ENCODE data around the gene PHB1. TPM values are rescaled to one million over a fixed set of nuclear protein-coding genes. Genes with fewer than 3 reads are reported as not detected.

PHB1 gene
- total RNA-seq, 1 donor from 2014 or later: 256 TPM

- DNase-seq (ENCODE audit: low read depth, low spot score): no peak
- Mint-ChIP-seq H3K4me1 (peaks cover 90% of the 10 kb centered on the region), H3K27me3 (ENCODE audit: low read depth) (peaks cover 55% of the 10 kb centered on the region), H3K27ac (ENCODE audit: unreplicated experiment) (peak overlapping the region; percentile 96), H3K36me3 (ENCODE audit: low read depth) (no peaks in the 10 kb centered on the region), H3K4me3 (peak overlapping the region; percentile 80), H3K9me3 (peaks cover 7% of the 10 kb centered on the region)
- TF ChIP-seq, protein P1, sequence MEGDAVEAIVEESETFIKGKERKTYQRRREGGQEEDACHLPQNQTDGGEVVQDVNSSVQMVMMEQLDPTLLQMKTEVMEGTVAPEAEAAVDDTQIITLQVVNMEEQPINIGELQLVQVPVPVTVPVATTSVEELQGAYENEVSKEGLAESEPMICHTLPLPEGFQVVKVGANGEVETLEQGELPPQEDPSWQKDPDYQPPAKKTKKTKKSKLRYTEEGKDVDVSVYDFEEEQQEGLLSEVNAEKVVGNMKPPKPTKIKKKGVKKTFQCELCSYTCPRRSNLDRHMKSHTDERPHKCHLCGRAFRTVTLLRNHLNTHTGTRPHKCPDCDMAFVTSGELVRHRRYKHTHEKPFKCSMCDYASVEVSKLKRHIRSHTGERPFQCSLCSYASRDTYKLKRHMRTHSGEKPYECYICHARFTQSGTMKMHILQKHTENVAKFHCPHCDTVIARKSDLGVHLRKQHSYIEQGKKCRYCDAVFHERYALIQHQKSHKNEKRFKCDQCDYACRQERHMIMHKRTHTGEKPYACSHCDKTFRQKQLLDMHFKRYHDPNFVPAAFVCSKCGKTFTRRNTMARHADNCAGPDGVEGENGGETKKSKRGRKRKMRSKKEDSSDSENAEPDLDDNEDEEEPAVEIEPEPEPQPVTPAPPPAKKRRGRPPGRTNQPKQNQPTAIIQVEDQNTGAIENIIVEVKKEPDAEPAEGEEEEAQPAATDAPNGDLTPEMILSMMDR (conservative IDR thresholded peaks at IDR 0.05): no peak
These were observed 25.2 kb upstream of the PHB1 start for GRCh38 chr17:49439673-49440571.

DNA sequence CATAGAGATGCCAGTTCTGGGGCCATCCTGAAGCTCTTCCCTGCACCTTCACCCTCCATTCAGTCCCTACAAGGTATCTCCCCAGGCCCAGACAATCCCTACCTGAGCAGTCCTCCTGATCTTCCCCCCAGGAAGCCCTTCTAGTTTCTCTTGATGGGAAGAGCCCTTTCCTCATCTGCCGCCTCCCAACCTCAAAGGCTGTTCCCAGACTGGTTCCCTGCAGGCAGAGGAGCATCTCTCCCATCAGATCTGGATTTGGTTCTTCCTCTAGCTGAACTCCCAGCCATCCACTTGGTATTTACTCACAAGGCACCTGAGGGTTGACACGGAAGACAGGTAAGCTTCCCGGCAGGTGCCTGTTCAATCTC, 24.6 kb upstream of the PHB1 start:
- DNase-seq (ENCODE audit: low read depth, low spot score): no peak
- Mint-ChIP-seq H3K4me3 (peak overlapping the region; percentile 80), H3K27ac (ENCODE audit: unreplicated experiment) (peak overlapping the region; percentile 96), H3K9me3 (peaks cover 7% of the 10 kb centered on the region), H3K27me3 (ENCODE audit: low read depth) (peaks cover 55% of the 10 kb centered on the region), H3K36me3 (ENCODE audit: low read depth) (no peaks in the 10 kb centered on the region), H3K4me1 (peaks cover 92% of the 10 kb centered on the region)
- TF ChIP-seq, protein P1 (conservative IDR thresholded peaks at IDR 0.05): no peak

- Mint-ChIP-seq H3K36me3 (ENCODE audit: low read depth) (no peaks in the 10 kb centered on the region), H3K27ac (ENCODE audit: unreplicated experiment) (peak overlapping the region; percentile 96), H3K4me3 (peak overlapping the region; percentile 80), H3K4me1 (peaks cover 86% of the 10 kb centered on the region), H3K9me3 (peaks cover 7% of the 10 kb centered on the region), H3K27me3 (ENCODE audit: low read depth) (peaks cover 55% of the 10 kb centered on the region)
- DNase-seq (ENCODE audit: low read depth, low spot score): peak; percentile 77
- TF ChIP-seq, protein P1 (conservative IDR thresholded peaks at IDR 0.05): no peak
These were observed 24.0 kb upstream of the PHB1 start for GRCh38 chr17:49438436-49439278.

- no peak for DNase-seq (ENCODE audit: low read depth, low spot score)
- Mint-ChIP-seq H3K27me3 (ENCODE audit: low read depth) (peaks cover 51% of the 10 kb centered on the region), H3K9me3 (peaks cover 7% of the 10 kb centered on the region), H3K27ac (ENCODE audit: unreplicated experiment) (peak overlapping the region; percentile 84), H3K4me1 (peaks cover 84% of the 10 kb centered on the region), H3K4me3 (peak overlapping the region; percentile 80), H3K36me3 (ENCODE audit: low read depth) (no peaks in the 10 kb centered on the region)
- TF ChIP-seq, protein P1 (conservative IDR thresholded peaks at IDR 0.05): no peak
These were observed 23.2 kb upstream of the PHB1 start for GRCh38 chr17:49437696-49438435.

GRCh38 chr17:49436174-49436573, 21.5 kb upstream of the PHB1 start:
- Mint-ChIP-seq H3K4me1 (peaks cover 68% of the 10 kb centered on the region), H3K27me3 (ENCODE audit: low read depth) (peaks cover 37% of the 10 kb centered on the region), H3K27ac (ENCODE audit: unreplicated experiment) (peak overlapping the region; percentile 60), H3K36me3 (ENCODE audit: low read depth) (no peaks in the 10 kb centered on the region), H3K9me3 (peaks cover 4% of the 10 kb centered on the region), H3K4me3 (no peak overlapping the region)
- DNase-seq (ENCODE audit: low read depth, low spot score): no peak
- TF ChIP-seq, protein P1 (conservative IDR thresholded peaks at IDR 0.05): no peak

Data from neural crest cell (in vitro differentiated cells).